Measurements from ENCODE around the gene ANK3. TPM values are rescaled to one million over a fixed set of nuclear protein-coding genes. Genes with fewer than 3 reads are reported as not detected.

ANK3 gene
- polyA plus RNA-seq, 1 donor (not counting 4 experiments of a cell fraction or from before 2014, with no cell fraction given), result 8.3 TPM

GRCh38 chr10:60363187-60363586, 26.5 kb downstream of the ANK3 start:
- no peak overlapping the region for H3K27ac ChIP-seq (ENCODE audit: control insufficient read depth, insufficient read depth, low read length)
- H3K9me1 ChIP-seq (ENCODE audit: control insufficient read depth, extremely low read depth, insufficient read depth, low read length), result no peaks in the 10 kb centered on the region
- no peaks in the 10 kb centered on the region for H3K27me3 ChIP-seq (ENCODE audit: control insufficient read depth, extremely low read depth, insufficient read depth, low read length)
- no peaks in the 10 kb centered on the region for H3K36me3 ChIP-seq (ENCODE audit: control insufficient read depth in 2 of 2, extremely low read depth in 1 of 2, insufficient read depth in 2 of 2, low read length in 2 of 2)
- H2AFZ ChIP-seq (ENCODE audit: control insufficient read depth, low read length), result no peak overlapping the region
- H3K9me3 ChIP-seq (ENCODE audit: control insufficient read depth, low read depth, low read length), result no peaks in the 10 kb centered on the region
- dilution Hi-C loops (cut with MboI; ENCODE audit: extremely low pct_ligation_motif_present, low sequenced_read_pairs), result no loop called here
- H3K4me1 ChIP-seq (ENCODE audit: control insufficient read depth, extremely low read depth, insufficient read depth, low read length), result no peaks in the 10 kb centered on the region
- no peaks in the 10 kb centered on the region for H4K20me1 ChIP-seq (ENCODE audit: control insufficient read depth, extremely low read depth, insufficient read depth, low read length)
- no peak overlapping the region for H3K4me2 ChIP-seq (ENCODE audit: control insufficient read depth, extremely low read depth, insufficient read depth, low read depth, low read length)
- FAIRE-seq (no peak), DNase-seq (ENCODE audit: low read depth, low spot score) (no peak)
- TF ChIP-seq EZH2 (IDR thresholded peaks at IDR 0.05; ENCODE audit: low read length), result no peak
- TF ChIP-seq CTCF (optimal IDR thresholded peaks at IDR 0.05 in 1 of 3, IDR thresholded peaks at IDR 0.05 in 1 of 3, conservative IDR thresholded peaks at IDR 0.05 in 1 of 3; ENCODE audit: extremely low read depth in 1 of 3, insufficient read depth in 2 of 3, low read length in 3 of 3), result no peak
- H3K79me2 ChIP-seq (ENCODE audit: control insufficient read depth, insufficient read depth, low read length), result no peaks in the 10 kb centered on the region
- no peak overlapping the region for H3K9ac ChIP-seq (ENCODE audit: control insufficient read depth, extremely low read depth, insufficient read depth, low read length)
- no peak overlapping the region for H3K4me3 ChIP-seq (ENCODE audit: control insufficient read depth in 2 of 3, extremely low read depth in 1 of 3, insufficient read depth in 2 of 3, low read depth in 1 of 3, low read length in 3 of 3)

GRCh38 chr10:60362461-60362860, 27.2 kb downstream of the ANK3 start:
- Histone ChIP-seq H3K9me3 (ENCODE audit: control insufficient read depth, low read depth, low read length) (no peaks in the 10 kb centered on the region), H3K9ac (ENCODE audit: control insufficient read depth, extremely low read depth, insufficient read depth, low read length) (no peak overlapping the region), H3K36me3 (ENCODE audit: control insufficient read depth in 2 of 2, extremely low read depth in 1 of 2, insufficient read depth in 2 of 2, low read length in 2 of 2) (no peaks in the 10 kb centered on the region), H3K4me2 (ENCODE audit: control insufficient read depth, extremely low read depth, insufficient read depth, low read depth, low read length) (no peak overlapping the region), H3K79me2 (ENCODE audit: control insufficient read depth, insufficient read depth, low read length) (no peaks in the 10 kb centered on the region), H3K4me1 (ENCODE audit: control insufficient read depth, extremely low read depth, insufficient read depth, low read length) (no peaks in the 10 kb centered on the region), H4K20me1 (ENCODE audit: control insufficient read depth, extremely low read depth, insufficient read depth, low read length) (no peaks in the 10 kb centered on the region), H3K4me3 (ENCODE audit: control insufficient read depth in 2 of 3, extremely low read depth in 1 of 3, insufficient read depth in 2 of 3, low read depth in 1 of 3, low read length in 3 of 3) (no peak overlapping the region), H3K27ac (ENCODE audit: control insufficient read depth, insufficient read depth, low read length) (no peak overlapping the region), H2AFZ (ENCODE audit: control insufficient read depth, low read length) (no peak overlapping the region), H3K9me1 (ENCODE audit: control insufficient read depth, extremely low read depth, insufficient read depth, low read length) (no peaks in the 10 kb centered on the region), H3K27me3 (ENCODE audit: control insufficient read depth, extremely low read depth, insufficient read depth, low read length) (no peaks in the 10 kb centered on the region)
- dilution Hi-C loops (cut with MboI; ENCODE audit: extremely low pct_ligation_motif_present, low sequenced_read_pairs), result no loop called here
- DNase-seq (ENCODE audit: low read depth, low spot score) (no peak), FAIRE-seq (no peak)
- TF ChIP-seq EZH2 (IDR thresholded peaks at IDR 0.05; ENCODE audit: low read length) (no peak), CTCF (optimal IDR thresholded peaks at IDR 0.05 in 1 of 3, IDR thresholded peaks at IDR 0.05 in 1 of 3, conservative IDR thresholded peaks at IDR 0.05 in 1 of 3; ENCODE audit: extremely low read depth in 1 of 3, insufficient read depth in 2 of 3, low read length in 3 of 3) (no peak)

Data from keratinocyte (primary cell).